ENCODE measurements around the gene KNDC1. TPM values are rescaled to one million over a fixed set of nuclear protein-coding genes. Genes with fewer than 3 reads are reported as not detected.
"Not testable (repeated sequence)": the region's sequence is repeated elsewhere in the genome, so short reads cannot be mapped to it uniquely, and the experiment has no call there.

Gene KNDC1
- total RNA-seq, 1 donor from 2014 or later = 0.25 TPM

DNA sequence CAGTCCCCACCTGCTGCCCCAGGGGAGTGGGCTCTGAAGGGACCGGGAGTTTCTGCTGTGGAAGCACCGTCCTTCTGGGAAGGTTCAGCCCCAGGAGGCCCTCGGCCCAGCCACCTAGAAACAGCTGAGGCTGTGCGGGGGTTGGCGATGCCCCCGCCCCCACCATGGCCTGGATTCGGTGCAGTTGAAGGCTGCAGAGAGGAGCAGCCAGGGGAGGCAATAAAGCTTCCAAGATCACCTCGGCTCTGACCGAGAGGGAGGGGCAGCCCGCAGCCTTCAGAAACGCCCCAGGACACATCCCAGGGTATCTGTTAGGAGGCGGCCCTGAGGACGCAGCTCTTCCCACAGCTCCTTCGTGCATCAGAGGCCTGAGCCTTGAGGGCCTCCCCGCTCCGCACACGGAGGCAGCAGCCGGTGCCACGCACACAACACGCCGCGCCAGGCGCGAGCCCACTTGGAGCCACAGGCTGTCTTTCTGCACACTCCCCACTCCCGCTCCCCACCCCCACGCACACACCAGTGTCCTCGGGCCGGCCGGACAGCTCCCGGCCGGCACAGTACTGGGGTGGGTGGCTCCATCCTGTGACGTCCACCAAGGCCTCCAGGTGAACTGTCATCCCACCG is 1.6 kb downstream of the KNDC1 start:
- DNase-seq (ENCODE audit: low read depth) = no peak

DNA sequence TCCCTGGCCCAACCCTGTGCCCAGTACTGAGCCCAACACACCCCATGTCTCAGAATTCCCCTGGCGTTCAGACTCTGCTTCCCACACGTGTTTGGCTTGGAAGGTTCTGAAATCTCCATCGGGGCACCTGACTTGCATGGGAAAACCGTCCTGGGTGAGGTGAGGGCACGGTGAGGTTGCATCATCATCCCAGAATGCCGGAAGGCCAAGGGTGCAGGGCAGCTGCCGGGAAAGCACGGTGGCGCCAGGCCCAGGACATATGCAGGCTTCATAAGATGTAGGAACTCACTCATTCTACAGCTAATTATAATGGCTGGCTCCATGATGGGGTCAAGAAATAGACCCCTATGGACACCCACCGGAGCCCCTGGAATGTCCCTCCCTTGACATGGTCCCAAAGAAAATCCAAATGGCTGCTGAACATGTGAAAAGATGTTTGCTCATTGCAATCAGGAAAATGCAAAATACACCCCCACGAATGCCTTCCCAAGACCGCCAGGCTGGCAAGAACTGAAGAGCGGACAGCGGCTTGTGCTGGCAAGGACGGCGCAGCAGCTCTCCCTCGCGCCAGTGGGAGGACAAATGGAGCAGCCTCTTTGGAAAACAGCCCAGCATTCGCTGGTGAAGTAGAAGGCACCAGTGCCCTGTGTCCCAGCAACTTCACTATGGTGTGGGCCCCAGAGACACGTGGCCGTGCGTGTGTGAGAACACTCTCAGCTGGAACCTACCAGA is 2.3 kb downstream of the KNDC1 start:
- DNase-seq (ENCODE audit: low read depth) = no peak

DNA sequence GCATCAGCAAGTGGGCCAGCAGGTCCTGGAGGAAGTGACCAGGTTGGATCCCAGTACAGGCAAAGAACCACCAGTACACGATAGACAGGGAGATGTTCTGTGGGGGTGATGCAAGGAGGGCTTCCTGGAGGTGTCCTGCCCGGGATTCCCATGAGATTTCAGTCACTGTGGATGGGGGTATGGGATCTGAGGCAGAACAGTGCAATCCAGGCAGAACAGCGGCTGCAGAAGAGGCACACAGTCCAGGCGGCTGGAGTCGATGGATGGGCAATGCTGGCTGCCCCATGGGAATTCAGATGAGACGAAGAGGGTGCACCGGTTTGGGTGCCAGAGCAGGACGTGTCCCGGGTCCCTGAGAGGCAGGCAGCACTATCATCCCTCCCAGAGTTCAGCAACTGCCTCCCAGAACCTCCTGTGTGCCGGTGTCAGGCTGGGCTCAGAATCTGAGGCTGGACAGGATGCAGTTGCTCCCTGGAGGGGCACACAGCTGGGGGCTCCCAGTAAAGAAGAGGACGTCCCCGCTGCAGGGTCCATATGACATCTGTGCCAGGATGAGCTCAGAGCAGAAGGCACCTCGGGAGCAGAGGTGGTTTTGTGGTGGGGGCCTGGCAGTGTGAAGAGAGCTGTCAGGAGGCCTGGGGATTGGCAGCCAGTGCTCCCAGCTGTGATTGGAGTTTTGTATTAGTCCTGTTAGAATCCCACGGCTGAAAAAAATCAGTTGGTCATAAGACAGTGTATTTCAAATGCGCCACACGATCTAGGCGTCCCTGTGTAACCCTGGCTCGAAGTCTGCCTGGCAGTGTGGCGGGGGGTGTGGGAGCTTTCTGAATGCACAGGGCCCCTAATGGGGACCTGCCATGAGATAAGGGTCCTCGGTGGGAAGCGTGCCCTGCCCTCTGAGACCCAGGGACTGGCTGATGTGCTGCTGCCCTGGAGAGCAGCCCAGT is 3.2 kb downstream of the KNDC1 start:
- DNase-seq (ENCODE audit: low read depth) = no peak

DNA sequence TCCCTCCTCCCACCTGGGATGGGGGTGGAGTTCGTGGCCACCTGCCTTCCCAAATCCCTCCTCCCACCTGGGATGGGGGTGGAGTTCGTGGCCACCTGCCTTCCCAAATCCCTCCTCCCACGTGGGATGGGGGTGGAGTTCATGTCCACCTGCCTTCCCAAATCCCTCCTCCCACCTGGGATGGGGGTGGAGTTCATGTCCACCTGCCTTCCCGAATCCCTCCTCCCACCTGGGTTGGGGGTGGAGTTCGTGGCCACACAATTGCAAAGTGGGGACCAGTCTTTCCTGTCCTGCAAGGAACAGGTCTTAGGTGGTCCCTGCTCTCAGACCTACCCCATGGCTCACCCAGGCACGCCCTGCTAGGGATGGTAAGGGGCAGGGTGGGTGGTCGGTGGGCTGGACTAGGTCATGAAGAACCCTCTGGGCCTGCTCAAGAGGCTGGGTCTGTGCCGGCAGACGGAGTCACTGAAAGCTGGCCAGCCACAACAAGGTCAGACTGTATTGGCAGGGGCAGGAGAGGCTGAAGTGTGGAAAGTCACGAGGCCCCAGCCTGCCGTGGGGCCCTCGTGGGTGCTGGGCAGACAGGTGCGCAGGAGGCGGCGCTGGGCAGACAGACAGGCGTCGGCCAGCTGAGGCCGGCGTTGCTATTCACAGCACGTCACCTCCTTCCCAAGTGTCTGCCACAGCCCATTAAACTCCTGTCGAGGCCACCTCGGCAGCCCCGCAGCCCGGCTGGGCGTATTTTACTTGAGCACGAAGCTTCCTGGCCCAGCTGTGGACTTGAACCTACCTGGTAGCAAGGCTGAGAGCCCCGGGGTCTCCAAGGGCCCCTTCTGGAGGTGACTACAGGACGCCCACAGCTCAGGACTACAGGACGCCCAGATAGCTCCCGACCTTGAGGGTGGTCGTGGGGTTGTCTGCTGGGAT is 4.1 kb downstream of the KNDC1 start:
- DNase-seq (ENCODE audit: low read depth) = no peak

DNA sequence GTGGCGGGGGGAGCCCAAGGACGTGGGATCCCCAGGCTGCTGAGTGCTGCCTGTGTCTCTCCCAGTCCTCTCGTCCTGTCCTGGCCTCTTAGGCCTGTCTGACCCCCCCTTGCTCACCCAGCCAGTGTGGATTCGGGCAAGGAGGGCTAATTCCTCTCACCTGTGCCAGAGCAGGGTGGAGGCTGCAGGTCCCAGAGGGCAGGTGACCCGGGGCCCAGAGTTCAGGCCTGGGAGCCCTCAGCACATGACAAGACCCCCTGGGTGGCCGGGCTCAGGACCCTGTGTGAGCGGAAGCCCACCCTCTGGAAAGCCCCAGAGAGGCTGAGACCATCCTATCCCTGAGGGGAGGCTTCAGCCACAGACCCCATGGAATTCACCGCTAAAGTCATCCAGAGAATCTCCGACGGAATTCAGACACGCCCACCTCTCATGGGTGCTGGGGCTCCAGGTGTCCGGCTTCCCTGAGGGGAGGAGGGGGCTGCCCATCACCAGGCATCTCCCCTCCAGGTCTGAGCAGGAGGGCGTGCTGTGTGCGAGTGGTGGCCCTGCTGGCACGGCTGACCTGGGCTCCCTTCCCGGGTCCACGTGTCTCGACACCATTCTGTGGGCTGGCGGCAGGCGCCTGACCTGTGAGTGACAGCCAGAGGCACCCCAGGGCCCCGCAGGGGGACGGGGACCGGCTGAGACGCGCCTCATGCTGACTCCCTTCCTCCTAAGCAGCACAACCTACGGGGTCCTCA is 5.0 kb downstream of the KNDC1 start:
- no peak for DNase-seq (ENCODE audit: low read depth)

DNA sequence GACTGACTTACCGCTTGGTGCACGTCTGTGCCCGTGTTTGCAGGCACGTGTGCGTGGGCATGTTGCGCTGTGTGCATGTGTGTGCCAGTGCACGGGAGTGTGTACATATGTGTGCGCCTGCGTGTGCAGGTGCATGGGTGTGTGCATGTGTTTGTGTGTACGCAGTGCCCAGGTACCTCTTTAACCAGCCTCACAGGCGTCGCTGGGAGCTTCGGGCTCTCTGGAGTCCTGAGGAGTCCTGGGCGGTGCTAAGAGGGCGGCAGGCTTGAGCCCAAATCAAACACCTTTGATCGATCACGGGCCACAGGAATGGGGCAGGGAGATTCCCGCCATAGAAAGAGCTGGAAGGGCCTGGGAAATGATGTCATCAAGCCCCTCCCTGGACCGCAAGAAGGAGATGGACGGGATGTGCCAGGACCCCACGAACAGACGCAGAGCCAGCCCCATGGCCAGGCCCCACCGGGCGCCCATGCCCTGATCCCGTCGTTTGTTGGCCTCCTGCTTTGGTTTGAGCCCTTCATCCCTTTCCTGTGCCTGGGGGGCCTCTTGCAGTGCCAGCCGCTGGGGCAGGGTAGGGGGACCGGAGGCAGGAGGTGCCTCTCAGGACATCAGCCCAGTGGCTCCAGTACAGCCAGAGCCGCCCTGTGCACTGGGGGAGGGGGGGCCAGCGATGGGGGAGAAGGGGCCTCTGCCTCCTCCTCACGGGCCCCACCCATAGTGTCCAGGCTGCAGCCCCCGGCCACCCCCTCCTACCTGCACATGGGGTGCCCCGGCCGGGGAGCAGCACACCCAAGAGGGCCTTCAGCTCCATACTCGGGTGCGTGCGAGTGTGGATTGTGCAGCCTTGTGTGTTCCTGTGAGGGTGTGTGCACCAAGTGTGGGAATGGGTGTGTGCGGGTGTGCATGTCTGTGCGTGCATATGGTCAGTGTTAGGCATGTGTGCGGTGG is 5.8 kb downstream of the KNDC1 start:
- DNase-seq (ENCODE audit: low read depth) = no peak

DNA sequence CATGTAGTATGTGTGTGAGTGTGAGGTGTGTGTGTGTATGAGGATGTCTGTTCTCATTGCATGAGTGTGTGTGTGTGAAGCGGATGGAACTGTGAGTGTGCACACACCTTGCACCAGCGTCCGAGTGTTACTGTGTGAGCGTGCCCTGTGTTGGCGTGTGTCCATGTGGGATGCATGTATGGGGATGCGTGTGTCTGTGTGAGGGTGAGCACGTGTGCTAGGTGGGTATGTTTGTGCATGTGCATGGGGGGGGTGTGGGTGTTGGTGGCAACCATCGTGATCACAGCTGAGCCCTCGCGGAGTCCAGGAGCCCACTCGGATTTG is 6.4 kb downstream of the KNDC1 start:
- DNase-seq (ENCODE audit: low read depth) = no peak

DNA sequence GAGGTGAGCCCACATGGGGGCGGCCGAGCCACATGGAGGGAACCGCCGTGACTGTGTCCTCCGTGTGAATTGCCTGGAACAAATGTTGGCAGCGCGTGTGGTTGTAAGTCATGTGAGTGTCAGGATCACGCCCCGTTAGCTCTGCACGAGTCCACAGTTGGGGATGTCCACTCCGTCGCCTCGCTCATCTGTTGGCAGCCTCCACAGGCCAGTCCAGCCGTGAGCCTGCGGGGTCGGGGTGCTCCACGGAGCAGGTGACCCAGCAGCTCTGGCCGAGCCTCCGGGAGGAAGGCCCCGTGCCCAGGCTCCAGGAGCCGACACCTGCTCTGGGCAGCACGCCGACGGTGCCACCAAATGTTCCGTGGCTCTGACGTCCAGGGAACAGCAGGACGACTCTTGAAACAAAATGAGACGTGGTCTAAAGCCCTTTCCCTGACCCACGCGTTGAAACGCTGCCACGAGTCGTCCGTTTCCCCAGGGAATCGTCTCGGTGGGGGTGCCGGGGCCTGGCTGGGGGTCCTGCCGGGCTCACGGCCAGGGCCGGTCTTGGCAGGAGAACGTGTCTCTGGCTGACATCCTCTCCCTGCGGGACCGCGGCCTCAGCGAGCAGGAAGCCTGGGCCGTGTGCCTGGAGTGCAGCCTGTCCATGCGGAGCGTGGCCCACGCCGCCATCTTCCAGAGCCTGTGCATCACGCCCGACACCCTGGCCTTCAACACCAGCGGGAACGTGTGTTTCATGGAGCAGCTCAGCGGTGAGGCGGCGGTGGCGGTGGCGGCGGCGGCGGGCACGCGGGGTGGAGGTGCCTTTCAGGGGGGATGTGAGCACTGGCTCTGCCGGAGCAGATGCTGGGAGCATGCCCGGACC is 7.0 kb downstream of the KNDC1 start:
- no peak for DNase-seq (ENCODE audit: low read depth)

DNA sequence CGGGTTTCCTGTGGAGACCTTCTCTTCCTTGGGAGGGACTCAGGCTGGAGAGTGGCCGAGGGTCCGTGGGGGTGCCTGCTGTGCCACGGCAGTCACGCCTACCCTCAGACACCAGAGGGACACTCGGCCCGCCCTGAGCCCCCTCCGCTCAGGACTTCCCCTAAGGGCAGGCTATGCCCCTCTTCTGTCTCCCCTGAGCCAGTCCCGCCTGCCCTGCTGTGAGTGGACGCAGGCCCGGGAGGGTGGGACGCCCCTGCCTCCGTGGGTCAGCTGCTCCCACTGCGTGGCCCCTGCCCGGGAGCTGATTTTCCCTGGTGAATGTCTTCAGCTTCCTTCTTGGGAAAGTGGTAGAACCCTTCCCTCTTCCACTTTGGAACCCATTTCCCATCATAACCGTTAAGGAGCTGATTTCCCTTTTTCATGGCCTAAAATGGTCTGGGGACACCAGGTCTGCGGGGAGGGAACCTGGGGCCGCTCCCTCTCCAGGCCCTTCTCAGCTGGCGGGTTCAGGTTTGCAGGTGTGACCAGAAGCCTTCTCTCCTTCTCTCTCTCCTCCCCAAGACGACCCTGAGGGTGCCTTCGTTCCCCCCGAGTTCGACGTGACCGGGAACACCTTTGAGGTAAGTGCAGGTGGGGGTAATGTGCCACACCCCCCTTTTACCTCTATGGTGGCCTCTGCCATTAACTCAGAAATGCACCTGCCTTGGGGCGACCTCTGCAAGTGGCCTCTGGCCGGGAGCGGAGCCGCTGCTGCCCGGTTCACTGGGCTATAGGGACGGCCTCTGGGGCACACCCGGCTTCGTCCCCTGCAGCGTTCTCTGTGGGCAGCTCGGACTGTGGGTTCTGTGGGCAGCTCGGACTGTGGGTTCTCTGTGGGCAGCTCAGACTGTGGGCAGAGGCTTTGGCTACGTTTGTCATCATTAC is 7.9 kb downstream of the KNDC1 start:
- DNase-seq (ENCODE audit: low read depth) = no peak

DNA sequence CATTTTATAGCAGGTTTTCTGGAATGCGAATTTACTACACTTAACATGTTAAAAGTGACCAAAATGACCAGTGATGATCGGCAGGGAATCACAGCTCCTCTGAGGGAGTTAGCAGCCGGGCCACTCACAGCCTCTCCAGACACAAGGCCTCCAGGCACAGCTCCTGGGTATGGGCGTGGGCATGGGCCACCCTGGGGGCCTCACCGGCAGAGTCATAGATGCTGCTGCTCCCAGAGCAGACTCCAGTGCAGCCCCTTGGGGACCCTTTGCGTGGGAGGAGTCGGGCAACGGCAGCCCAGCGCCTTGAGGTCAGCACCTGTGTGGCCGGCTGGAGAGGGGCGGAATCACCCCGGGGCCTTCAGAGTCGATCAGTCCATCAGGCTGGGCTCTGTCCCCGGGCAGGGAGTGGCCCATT is 8.6 kb downstream of the KNDC1 start:
- DNase-seq (ENCODE audit: low read depth) = no peak

DNA sequence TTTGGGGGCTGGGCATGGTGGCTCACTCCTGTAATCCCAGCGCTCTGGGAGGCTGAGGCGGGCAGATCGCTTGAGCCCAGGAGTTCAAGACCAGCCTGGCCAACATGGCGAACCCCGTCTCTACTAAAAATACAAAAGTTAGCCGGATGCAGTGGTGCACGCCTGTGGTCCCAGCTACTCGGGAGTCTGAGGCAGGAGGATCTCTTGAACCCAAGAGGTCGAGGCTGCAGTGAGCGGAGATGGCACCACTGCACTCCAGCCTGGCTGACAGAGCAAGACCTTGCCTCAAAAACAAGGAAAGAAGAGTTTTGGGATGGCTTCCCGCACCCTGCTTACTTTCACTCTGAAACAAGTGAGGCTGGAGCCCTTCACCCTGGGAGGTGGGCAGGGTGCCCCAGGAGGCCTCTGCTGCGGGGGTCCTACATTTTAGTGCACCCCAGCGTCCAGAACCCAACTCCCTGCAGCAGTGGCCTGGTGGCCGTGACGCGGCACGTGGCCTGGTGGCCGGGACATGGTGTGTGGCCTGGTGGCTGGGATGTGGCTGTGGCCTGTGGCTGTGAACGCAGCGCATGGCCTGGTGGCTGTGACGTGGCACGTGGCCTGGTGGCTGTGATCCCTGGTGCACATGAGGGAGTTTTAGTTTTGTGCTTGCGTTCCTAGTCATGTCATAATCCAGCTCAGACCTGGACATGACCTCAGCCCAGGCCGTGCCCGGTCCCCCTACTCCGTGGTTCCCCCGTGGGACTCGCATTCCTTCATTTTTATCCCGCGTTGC is 9.3 kb downstream of the KNDC1 start:
- DNase-seq (ENCODE audit: low read depth) = no peak

DNA sequence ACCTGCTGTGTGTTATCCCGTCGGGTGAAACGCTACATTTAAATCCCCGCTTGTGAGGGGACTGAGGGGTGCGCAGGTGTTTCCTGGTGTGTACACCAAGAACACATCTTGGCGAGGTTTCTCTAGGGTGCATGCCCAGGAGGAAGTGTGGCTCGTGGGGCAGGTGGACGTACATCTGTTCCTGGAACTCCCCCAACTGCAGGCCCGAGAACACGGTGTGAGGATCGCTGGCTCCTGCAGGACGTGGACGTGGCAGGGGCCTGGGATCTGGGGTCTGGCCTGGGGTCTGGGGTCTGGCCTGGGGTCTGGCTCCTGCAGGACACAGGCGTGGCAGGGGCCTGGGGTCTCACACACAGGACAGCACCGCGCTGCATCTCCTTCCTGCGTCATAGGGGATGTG is 10.1 kb downstream of the KNDC1 start:
- DNase-seq (ENCODE audit: low read depth) = no peak

DNA sequence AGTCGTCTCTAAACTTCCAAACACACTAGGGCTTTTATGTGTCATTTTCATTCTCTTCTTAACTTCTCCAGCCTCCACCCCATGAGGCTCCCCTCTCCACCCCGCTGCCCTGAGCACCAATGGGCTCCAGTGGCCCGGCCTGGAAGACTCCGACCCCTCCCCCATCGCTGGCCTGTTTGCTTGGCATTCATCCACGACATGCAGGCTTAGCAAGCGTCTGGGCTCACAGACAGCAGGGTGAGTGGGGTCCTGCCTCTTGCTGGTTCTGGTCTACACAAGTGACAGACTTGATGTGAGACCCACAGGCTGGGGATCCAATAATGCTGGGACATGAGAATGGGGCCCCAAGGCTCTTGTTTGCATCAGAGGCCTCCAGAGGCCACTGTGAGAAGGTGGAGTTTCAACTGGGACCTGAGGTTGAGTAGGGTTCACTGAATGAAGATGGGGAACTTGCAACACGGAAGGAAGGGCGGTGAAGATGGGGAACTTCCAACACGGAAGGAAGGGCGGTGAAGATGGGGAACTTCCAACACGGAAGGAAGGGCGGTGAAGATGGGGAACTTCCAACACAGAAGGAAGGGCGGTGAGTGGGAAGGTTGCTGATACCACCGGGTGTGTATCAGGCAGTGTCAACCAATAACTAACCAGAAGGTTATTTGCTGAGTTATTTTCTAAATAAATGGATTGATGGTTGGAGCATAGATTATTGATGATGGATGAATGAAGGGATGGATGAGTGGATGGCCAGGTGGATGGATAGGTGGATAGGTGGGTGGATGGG is 14.0 kb downstream of the KNDC1 start:
- no peak for DNase-seq (ENCODE audit: low read depth)

DNA sequence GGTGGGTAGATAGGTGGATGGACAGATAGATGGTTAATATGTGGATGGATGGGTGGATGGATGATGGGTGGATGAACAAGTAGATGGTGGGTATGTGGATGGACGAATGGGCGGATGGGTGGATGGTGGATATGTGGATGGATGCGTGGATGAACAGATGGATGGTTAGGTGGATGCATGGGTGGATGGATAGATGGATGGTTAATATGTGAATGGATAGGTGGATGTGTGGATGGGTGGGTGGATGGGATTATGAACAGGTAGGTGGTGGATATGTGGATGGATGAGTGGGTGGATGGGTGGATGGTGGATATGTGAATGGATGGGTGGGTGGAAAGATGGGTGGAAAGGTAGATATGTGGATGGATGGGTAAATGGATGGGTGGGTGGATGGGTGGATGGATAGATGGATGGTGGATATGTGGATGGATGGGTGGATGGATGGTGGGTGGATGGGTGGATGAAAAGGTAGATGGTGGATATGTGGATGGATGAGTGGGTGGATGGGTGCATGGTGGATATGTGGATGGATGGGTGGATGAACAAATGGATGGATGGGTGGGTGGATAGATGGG is 14.8 kb downstream of the KNDC1 start:
- DNase-seq (ENCODE audit: low read depth) = no peak

DNA sequence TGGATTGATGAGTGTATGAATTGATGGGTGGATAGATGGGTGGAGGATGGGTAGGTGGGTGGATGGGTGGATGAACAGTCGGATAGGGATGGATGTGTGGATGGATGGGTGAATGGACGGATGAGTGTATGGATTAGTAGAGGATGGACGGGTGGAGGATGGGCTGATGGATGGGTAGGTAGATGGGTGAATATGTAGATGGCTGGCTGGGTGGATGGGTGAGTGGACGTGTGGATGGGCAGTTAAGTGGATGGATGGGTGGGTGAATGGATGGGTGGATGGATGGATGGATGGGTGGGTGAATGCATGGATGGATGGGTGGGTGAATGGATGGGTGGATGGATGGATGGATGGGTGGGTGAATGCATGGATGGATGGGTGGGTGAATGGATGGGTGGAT is 15.6 kb downstream of the KNDC1 start:
- DNase-seq (ENCODE audit: low read depth) = not testable (repeated sequence)

DNA sequence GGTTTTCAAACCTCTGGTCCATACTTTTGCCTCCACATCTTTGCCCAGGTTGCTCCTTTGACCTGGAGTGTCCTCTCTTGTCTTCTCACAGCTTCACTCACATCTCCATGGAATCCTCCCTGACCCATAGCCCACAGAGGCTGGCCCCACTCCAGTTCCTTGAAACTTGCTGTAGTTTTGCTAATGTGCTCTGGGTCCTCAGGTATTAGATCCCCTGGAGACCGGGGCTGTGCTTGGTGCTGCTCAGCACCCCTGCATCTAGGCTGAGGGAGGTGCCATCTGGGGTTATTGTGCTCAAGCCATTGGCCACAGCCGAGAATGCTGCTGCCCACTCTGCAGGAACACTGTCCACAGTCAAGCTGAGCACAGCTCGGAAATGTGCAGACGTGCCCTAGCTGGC is 16.5 kb downstream of the KNDC1 start:
- no peak for DNase-seq (ENCODE audit: low read depth)
